ENCODE measurements around the gene CTDSP1. TPM values are rescaled to one million over a fixed set of nuclear protein-coding genes. Genes with fewer than 3 reads are reported as not detected.

The CTDSP1 gene
- polyA plus RNA-seq, 3 donors, result 46.4 to 258 (median 49.9) TPM

GRCh38 chr2:218446547-218446946, 46.9 kb downstream of the CTDSP1 start:
- Histone ChIP-seq H3K9me3 (replicated peaks in 1 of 2; ENCODE audit: control insufficient read depth in 1 of 2, insufficient read depth in 1 of 2, low read length in 2 of 2) (no peaks in the 10 kb centered on the region), H3K4me3 (replicated peaks in 1 of 3; ENCODE audit: low read depth in 2 of 3, low read length in 3 of 3) (no peak overlapping the region), H3K4me1 (ENCODE audit: control insufficient read depth in 1 of 2, insufficient read depth in 2 of 2, low read length in 2 of 2) (no peaks in the 10 kb centered on the region), H3K27me3 (ENCODE audit: control insufficient read depth in 2 of 2, insufficient read depth in 2 of 2, low read length in 2 of 2) (no peaks in the 10 kb centered on the region), H3K9ac (ENCODE audit: insufficient read depth, low read length, poor library complexity, severe bottlenecking) (no peak overlapping the region), H4K20me1 (ENCODE audit: insufficient read depth, low read length) (no peaks in the 10 kb centered on the region), H3K27ac (ENCODE audit: low read depth in 1 of 2, low read length in 2 of 2) (no peak overlapping the region), H2AFZ (ENCODE audit: insufficient read depth, low read depth, low read length, poor library complexity, severe bottlenecking) (no peak overlapping the region), H3K36me3 (replicated peaks in 1 of 2; ENCODE audit: control insufficient read depth in 1 of 2, insufficient read depth in 2 of 2, low read length in 2 of 2) (peaks cover 11 to 25% of the 10 kb centered on the region in 2 donors), H3K4me2 (replicated peaks; ENCODE audit: extremely low read depth, low read length, poor library complexity, severe bottlenecking) (no peak overlapping the region), H3K79me2 (ENCODE audit: insufficient read depth, low read length) (no peaks in the 10 kb centered on the region)
- Mint-ChIP-seq H3K27me3 (ENCODE audit: low read depth in 3 of 3) (peaks cover 0 to 2% (median 0%) of the 10 kb centered on the region in 3 donors), H3K27ac (no peak overlapping the region), H3K4me1 (no peaks in the 10 kb centered on the region), H3K36me3 (peaks cover 26 to 31% of the 10 kb centered on the region in 2 donors), H3K4me3 (no peak overlapping the region), H3K9me3 (no peaks in the 10 kb centered on the region)
- TF ChIP-seq, protein P1, sequence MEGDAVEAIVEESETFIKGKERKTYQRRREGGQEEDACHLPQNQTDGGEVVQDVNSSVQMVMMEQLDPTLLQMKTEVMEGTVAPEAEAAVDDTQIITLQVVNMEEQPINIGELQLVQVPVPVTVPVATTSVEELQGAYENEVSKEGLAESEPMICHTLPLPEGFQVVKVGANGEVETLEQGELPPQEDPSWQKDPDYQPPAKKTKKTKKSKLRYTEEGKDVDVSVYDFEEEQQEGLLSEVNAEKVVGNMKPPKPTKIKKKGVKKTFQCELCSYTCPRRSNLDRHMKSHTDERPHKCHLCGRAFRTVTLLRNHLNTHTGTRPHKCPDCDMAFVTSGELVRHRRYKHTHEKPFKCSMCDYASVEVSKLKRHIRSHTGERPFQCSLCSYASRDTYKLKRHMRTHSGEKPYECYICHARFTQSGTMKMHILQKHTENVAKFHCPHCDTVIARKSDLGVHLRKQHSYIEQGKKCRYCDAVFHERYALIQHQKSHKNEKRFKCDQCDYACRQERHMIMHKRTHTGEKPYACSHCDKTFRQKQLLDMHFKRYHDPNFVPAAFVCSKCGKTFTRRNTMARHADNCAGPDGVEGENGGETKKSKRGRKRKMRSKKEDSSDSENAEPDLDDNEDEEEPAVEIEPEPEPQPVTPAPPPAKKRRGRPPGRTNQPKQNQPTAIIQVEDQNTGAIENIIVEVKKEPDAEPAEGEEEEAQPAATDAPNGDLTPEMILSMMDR (IDR thresholded peaks at IDR 0.05), result no peak
- intact Hi-C loops (cut with micrococcal nuclease), result no loop called here
- 100% methylated on average over 1 of the region's 6 CpGs for WGBS (ENCODE audit: insufficient coverage)
- no peak for DNase-seq

DNA sequence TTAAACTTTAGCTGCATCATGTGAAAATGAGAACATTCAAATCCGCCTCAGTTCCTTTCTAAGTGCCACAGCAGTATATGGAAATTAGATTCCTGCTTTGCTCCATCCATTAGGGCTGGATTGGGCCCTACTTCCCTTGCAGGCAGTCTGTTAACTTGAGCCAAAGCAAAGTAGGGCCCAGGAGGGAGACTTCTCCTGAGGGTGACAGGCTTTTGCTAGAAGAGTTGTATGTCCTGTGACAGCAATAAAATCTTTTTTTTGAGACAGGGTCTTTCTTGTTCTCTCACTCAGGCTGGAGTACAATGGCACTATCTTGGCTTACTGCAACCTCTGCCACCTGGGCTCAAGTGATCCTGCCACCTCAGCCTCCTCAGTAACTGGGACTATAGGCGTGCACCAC, 47.4 kb downstream of the CTDSP1 start:
- DNase-seq, result no peak

More for the DNA sequence above, 47.4 kb downstream of the CTDSP1 start:
- Mint-ChIP-seq H3K27me3 (ENCODE audit: low read depth in 3 of 3) (peaks cover 0 to 2% (median 0%) of the 10 kb centered on the region in 3 donors), H3K36me3 (peaks cover 29 to 31% of the 10 kb centered on the region in 2 donors), H3K27ac (peak overlapping the region in 1 of 7 donors; percentile 4), H3K4me3 (no peak overlapping the region), H3K4me1 (no peaks in the 10 kb centered on the region), H3K9me3 (no peaks in the 10 kb centered on the region)
- Histone ChIP-seq H3K9ac (ENCODE audit: insufficient read depth, low read length, poor library complexity, severe bottlenecking) (no peak overlapping the region), H3K79me2 (ENCODE audit: insufficient read depth, low read length) (no peaks in the 10 kb centered on the region), H3K36me3 (replicated peaks in 1 of 2; ENCODE audit: control insufficient read depth in 1 of 2, insufficient read depth in 2 of 2, low read length in 2 of 2) (peaks cover 14 to 25% of the 10 kb centered on the region in 2 donors), H3K27me3 (ENCODE audit: control insufficient read depth in 2 of 2, insufficient read depth in 2 of 2, low read length in 2 of 2) (no peaks in the 10 kb centered on the region), H4K20me1 (ENCODE audit: insufficient read depth, low read length) (no peaks in the 10 kb centered on the region), H2AFZ (ENCODE audit: insufficient read depth, low read depth, low read length, poor library complexity, severe bottlenecking) (no peak overlapping the region), H3K9me3 (replicated peaks in 1 of 2; ENCODE audit: control insufficient read depth in 1 of 2, insufficient read depth in 1 of 2, low read length in 2 of 2) (no peaks in the 10 kb centered on the region), H3K4me2 (replicated peaks; ENCODE audit: extremely low read depth, low read length, poor library complexity, severe bottlenecking) (no peak overlapping the region), H3K4me1 (ENCODE audit: control insufficient read depth in 1 of 2, insufficient read depth in 2 of 2, low read length in 2 of 2) (no peaks in the 10 kb centered on the region), H3K4me3 (replicated peaks in 1 of 3; ENCODE audit: low read depth in 2 of 3, low read length in 3 of 3) (no peak overlapping the region), H3K27ac (ENCODE audit: low read depth in 1 of 2, low read length in 2 of 2) (no peak overlapping the region)
- intact Hi-C loops (cut with micrococcal nuclease), result no loop called here
- WGBS (ENCODE audit: insufficient coverage), result 100% methylated on average over 1 of the region's 2 CpGs
- TF ChIP-seq, protein P1 (IDR thresholded peaks at IDR 0.05), result no peak
